Globus pallidus (tissue), 1 donor: ENCODE results near the gene WDHD1.
"Not testable (repeated sequence)": the region's sequence is repeated elsewhere in the genome, so short reads cannot be mapped to it uniquely, and the experiment has no call there.

Source experiments
- DNase-seq: peaks from one replicate; pipeline ENCODE4 v3.0.0-alpha.2; 2015; ENCODE audit warnings: low spot score

The WDHD1 gene

DNA sequence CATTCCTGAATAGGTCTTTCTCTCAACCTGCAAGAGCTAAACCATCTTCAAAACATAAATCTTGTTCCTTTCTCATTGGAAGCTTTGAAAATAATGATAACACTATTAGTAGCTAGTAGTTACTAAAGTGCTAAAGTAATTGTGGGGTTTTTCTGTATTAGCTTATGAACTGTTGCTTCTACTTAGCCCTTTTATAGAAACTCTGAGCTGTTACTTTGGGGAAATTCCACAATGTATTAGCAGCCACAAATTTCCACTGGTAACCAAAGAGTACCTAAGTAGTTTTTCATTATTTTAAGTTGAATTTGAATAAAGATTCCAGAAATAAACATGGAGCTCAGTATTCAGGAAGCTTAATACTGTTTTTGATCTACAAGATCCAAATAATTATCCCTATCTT lies 18.2 kb upstream of the WDHD1 start:
- no peak for DNase-seq

DNA sequence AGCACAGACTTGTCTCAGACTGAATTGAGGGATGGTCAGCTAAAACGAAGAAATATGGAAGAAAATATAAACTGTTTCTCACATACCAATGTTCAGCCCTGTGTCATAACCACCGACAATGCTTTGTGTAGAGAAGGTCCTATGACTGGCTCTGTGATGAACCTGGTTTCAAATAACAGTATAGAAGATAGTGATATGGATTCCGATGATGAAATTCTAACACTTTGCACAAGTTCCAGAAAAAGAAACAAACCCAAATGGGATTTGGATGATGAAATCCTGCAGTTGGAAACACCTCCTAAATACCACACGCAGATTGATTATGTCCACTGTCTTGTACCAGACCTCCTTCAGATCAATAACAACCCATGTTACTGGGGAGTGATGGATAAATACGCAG lies 16.6 kb upstream of the WDHD1 start:
- no peak for DNase-seq

DNA sequence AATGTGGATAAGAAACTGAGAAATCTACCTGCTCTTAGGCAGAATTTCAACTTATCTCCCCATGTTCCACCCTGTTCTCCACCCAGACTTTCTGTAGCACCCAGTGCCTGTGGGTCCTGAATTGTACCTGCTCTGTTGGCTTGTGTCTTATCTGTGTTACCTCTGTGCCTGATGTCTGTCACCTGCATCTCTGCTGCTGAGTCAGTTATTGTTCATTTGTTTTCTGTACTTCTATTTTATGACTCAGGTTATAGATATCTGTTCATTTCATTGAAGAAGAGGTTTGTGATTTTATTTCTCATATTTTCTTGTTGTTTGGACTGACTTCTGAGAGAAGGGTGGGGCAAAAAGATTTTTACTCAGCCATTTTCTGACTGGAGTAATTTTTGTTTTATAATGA lies 11.8 kb upstream of the WDHD1 start:
- no peak for DNase-seq

DNA sequence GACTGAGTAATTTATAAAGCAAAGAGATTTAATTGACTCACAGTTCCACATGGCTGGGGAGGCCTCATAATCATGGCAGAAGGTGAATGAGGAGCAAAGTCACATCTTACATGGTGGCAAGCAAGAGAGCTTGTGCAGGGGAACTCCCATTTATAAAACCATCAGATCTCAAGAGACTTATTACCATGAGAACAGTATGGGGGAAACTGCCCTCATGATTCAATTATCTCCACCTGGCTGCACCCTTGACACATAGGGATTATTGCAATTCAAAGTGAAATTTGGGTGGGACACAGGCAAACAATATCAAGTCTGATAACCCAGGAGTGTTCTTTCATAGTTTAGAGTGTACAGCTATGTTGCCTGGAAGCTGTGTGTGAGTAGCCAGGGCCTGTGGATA lies 11.1 kb upstream of the WDHD1 start:
- DNase-seq: not testable (repeated sequence)

DNA sequence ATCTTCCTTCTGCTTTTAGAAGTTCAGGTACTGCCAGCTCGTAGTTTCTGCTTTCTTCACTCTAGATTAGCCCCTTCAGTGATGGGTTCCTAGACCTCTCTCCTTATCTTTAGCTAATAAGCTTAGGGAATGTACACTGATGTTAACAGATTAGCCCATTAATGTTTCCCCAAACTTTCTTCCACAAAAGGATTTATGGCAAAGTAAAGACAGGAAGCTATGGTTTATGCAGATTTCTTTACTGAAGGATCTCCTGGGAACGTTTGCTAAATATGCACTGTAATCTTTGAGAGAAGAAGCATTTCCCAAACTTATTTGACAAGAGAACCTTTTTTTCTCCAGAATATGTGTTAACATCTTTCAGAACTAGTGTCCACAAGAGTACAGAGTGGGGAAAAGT lies 4.3 kb upstream of the WDHD1 start:
- DNase-seq: no peak

DNA sequence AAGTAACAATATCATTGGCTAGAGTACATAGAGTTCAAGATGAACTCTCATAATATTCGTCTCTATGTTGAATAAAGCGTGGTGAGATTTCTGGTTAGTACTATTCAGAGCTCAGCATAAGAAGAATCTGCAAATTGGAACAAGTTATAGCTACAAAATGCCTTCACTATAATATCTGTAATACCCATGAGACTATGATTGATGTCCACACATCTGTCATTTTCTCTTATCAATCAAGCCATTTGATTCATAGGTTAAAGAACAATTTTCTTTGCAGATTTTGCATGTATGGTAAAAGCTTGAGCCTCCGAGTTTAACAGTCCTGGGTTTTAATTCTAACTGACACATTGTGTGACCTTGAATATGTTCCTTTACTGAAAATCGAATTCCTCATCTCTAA lies 1.6 kb upstream of the WDHD1 start:
- no peak for DNase-seq

DNA sequence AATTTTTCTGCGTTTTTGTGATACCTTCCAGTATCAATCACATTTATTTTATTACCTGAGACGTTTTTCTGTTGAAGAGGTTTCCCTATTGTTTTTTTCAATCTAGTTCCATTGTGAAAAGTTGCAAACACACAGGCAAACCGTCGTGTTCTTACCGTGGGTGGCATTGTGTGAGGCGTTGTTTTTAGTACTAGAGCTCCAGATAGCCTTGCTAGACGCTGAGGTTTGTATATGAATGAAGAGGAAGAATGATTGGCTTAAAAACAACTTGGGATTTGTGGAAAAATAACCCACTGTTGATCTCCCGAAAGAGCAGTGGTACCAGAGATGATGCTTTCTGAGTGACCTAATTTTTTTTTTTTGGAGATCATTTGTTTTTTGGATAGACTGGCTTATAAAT lies 1.2 kb upstream of the WDHD1 start:
- no peak for DNase-seq

DNA sequence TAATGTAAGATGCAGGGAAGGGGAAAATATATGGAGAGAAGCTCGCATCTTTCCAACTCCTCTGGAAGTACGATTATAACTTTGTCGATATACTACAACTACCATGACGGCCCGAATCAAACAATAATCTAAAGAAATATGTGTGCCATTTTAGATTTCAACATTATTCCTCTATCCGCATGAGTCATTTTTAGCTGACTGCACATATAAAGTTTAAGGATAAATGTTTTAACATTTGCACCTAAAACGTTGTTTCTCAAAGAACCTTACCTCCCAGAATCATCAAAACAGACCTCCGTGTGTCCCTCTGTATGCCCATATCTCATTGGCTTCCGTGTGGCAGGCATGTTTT lies 482 bp downstream of the WDHD1 start:
- no peak for DNase-seq

DNA sequence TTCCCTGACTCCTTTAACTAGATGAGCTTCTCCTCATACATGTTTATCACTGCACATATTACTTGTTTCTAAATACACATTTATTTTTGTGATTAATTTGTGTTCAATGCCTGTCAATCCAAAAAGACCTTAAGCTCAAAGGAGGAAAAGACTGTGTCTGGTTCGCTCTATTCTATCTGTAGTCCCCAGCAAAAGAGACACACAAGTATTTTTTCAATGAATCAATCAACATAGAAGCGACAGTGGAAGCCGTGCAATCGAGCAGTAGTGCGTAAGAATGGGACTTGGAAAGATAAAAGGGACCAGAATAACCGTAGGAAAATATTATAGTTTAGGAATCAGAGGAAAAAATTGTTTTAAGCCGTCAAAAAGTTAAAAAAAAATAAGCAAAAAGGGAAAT lies 951 bp downstream of the WDHD1 start:
- no peak for DNase-seq

DNA sequence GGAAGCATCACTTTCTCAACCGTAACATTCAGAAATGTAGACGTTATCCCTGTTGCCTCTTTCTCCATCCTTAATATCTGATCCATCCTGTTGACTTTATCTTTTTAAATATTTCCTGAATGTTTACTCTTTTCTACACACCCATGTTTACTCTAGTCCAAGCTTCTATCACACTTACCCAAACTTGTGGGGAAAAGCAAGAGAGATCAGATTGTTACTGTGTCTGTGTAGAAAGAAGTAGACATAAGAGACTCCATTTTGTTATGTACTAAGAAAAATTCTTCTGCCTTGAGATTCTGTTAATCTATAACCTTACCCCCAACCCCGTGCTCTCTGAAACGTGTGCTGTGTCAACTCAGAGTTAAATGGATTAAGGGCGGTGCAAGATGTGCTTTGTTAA lies 2.5 kb downstream of the WDHD1 start:
- not testable (repeated sequence) for DNase-seq

DNA sequence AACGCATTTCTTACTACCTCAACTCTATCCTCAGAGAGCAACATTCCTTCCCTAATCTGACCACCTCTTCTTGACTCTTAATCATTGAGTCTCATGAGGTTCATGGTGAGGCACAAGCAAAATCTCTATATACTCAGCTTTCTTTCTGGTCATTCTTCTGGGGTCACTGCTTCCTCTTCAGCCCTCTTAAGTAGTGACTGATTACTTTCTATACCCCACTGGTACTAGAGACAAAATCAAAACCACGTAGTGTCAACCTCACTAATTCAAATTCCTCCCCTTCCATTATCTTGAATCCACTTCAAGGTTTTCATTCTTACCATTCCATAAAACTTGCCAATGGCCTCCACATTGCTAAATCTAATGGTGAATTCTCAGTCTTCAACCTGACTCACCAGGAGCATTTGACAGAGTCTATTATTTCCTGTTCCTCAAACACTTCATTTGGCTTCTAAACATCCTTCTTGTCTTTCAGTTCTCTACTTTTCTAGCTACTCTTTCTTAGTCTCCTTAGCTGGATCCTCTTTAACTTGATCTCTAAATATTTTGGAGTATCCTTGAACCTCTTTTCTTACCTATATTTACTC lies 6.8 kb downstream of the WDHD1 start:
- DNase-seq: no peak

DNA sequence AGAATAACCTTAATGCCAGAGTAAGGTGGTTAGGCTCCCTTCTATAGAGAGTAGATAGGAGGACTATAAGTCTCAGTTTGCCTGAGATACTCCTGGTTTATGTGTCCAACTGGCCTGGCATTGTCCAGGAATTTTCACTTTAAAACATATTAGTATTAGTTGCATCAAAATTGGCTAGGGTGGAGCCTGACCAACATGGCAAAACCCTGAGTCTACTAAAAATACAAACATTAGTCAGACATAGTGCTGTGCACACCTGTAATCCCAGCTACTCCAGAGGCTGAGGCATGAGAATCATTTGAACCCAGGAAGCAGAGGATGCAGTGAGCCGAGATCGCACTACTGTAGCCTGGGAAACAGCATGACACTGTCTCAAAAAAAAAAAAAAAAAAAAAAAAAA lies 11.9 kb downstream of the WDHD1 start:
- DNase-seq: no peak

DNA sequence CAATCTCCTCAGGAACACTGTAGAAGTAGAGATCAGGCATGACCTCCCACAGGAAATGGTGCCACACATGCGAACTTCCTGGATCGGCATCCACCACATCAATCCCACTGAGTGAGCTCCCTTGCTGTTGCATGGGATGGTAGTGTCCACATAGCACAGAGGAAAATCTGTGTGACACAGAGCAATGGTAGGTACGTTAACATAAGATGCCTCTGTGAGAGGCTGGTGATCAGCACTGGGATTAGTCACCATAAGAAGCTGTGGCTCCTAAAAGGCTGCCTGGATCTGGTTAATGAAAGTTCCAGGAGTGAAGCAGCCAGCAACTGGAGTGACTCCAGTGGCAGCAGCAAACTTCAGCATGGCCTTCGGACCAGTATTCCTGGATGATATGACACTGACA lies 21.8 kb downstream of the WDHD1 start:
- no peak for DNase-seq

DNA sequence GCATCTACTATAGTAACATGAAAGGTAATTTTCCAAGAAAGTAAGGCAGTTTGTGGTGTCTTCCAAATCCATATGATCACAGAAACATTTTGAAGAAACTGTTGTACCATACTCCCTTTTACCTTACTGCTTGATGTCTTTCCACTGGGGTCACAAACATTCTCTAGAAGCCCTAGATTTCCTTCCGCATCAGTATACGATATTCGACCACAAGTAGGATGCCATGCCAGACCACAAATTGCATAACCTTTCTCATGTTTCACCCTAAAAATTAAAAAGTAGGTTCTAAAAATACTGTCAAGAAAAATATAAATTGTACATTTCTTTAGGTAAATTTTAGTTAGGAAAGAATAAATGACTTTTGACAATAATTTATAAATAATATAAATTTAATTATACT lies 26.5 kb downstream of the WDHD1 start:
- no peak for DNase-seq

DNA sequence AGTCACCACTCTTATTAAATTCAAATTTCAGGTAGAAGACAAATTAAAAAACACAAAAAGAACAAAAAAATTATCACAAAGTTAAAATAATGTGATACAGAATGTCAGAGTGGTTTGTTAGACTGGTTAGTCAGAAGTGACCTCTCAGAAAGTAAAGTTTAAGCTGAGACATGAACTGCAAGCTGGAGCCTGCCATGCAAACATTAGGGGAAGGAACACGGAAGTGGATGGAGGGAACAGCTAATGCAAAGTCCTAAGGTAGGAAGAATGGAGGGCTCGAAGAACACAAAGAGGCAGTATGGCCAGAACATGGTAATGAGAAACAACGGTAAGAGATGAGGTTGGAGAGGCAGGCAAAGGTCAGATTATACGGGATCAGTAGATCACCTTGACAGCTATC lies 41.7 kb downstream of the WDHD1 start:
- DNase-seq: no peak

DNA sequence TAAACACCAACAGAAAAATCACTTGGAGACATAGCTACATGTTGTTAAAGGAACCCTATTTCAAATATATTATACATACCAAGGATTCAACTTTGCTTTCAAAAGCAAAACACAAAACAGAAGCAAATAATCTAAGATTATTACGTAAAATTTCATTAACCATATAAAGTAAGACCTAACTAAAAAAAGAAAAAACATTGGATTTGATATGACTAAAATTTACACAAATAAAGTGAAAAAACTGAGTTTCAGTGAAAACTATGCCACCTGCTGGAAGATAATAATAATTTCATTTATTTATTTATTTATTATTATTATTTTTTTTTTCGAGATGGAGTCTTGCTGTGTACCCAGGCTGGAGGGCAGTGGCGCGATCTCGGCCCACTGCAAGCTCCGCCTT lies 45.2 kb downstream of the WDHD1 start:
- no peak for DNase-seq

DNA sequence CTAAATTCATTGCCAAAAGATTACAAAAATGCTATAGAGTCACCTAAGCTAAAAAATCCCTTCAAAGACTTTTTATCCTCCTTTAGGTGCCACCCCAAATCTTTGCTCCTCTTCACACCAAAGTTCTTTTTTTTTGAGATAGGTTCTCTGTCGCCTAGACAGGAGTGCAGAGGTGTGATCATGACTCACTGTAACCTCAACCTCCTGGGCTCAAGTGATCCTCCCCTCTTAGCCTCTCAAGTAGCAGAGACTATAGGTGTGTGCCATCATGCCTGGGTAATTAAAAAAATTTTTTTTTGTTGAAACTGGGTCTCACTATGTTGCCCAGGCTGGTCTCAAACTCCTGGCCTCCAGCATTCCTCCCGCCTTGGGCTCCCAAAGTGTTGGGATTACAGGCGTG lies 47.9 kb downstream of the WDHD1 start:
- DNase-seq: no peak

DNA sequence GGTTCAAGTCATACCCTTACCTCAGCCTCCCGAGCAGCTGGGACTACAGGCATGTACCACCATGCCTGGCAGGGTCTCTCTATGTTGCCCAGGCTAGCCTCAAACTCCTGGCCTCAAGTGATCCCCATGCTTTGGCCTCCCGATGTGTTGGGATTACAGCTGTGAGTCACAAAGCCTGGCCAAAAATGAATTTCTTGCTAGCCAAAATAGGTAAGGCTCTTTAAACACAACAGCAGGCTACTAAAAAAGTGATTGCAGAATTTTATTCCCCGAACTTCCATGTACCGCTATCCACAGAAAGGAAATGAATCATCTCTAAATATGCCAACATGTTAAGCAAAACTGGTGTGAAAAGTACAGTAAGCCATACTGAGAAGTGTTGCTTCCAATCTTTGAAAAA lies 50.6 kb downstream of the WDHD1 start:
- no peak for DNase-seq

DNA sequence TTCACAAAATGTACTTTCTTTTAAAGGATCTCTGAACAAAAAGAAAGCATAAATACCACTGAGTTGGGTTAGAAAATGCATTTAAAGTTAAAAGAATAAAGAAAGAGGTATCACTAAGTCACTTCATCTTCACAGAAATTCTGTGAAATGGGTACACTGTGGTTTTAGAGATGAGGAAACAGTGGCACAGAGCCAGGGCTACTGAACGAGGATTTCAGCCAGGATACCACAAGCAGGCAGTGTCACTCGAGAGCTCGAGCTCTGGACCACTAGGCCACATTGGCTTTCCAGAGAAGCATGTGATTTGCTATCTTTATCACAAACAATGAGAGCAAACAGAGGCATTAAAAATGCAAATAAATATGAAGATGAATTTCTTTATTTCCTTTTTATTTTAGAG lies 51.0 kb downstream of the WDHD1 start:
- DNase-seq: no peak

DNA sequence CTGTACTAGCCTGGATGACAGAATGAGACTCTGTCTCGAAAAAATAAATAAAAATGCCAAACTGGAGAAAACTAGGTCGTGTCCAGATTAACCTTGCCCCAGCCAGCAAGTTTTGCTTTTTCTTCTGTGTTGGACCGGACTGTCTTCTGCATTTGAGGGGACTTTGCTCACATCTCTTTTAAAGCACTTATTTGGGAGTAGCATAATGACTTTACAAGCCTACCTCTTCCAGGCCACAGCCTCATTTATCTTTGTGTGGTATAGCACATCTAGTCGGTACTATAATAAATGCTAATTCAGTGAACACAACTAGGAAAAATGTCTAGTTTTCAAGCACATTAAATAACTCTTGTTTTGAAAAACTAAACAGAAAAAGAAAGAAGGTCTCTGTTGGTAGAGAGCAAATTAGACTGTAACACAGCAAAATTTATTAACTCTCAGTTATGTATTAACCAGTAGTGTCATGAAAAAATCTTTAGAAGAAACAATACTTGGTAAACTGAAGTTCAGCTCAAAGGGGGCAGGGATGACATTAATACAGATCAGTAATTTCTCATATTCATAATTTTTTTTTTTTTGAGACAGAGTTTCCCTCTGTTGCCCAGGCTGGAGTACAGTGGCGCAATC lies 52.0 kb downstream of the WDHD1 start:
- DNase-seq: no peak

DNA sequence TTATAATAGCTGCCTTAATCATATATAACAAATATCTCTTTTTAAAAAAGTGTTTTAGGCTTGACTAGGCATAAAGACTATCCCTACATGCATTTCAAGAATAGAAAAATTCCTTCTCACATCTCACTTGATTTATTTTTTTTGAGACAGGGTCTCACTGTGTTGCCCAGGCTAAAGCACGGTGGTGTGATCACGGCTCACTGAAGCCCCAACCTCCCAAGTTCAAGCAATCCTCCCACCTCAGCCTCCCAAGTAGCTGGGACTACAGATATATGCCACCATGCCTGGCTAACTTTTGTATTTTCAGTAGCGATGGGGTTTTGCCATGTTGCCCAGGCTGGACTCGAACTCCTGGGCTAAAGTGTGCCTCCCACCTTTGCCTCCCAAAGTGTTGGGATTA lies 59.4 kb downstream of the WDHD1 start:
- DNase-seq: no peak

DNA sequence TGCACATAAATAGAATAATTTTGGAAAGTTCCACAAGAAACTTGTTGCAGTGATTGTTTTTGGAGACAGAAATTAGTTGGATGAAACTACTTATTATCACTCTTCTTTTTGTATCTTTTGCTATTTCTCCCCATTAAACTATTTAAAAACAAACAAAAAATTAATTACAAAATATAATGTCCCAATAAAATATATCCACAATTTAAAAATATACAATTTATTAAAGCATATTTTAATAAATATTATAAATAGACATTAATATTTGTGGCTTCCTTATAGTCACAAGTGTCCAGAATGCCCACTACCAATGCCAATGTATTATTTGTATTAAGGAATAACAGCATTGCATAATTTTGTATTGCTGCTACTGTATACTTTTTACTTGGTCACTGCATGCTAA lies 71.8 kb downstream of the WDHD1 start:
- DNase-seq: no peak

DNA sequence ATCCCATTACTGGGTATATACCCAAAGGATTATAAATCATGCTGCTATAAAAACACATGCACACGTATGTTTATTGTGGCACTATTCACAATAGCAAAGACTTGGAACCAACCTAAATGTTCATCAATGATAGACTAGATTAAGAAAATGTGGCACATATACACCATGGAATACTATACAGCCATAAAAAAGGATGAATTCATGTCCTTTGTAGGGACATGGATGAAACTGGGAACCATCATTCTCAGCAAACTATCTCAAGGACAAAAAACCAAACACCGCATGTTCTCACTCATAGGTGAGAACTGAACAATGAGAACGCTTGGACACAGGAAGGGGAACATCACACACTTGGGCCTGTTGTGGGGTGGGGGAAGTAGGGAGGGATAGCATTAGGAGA lies 73.3 kb downstream of the WDHD1 start:
- not testable (repeated sequence) for DNase-seq

DNA sequence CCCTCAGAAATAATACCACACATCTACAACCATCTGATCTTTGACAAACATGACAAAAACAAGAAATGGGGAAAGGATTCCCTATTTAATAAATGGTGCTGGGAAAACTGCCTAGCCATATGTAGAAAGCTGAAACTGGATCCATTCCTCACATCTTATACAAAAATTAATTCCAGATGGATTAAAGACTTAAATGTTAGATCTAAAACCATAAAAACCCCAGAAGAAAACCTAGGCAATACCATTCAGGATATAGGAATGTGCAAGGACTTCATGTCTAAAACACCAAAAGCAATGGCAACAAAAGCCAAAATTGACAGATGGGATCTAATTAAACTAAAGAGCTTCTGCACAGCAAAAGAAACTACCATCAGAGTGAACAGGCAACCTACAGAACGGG lies 74.1 kb downstream of the WDHD1 start:
- not testable (repeated sequence) for DNase-seq

DNA sequence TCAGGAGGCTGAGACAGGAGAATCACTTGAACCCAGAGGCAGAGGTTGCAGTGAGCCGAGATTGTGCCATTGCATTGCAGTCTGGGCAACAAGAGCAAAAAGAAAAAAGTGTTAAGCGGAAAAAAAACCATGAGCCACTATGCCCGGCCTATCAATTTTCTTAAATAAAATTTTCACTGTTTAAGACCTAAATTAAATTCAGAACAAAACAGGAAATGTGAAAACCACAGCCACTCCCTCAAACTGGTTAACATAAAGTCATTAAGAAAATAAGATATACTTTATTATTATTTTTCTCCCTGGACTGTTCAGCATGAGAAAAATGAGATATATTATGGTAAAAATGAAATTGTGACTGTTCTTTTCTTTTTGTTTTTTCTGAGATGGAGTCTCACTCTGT lies 79.7 kb downstream of the WDHD1 start:
- DNase-seq: no peak
